ENCODE results near the gene DUSP16. TPM values are rescaled to one million over a fixed set of nuclear protein-coding genes. Genes with fewer than 3 reads are reported as not detected.
"Not testable (repeated sequence)": the region's sequence is repeated elsewhere in the genome, so short reads cannot be mapped to it uniquely, and the experiment has no call there.

Gene DUSP16, protein sequence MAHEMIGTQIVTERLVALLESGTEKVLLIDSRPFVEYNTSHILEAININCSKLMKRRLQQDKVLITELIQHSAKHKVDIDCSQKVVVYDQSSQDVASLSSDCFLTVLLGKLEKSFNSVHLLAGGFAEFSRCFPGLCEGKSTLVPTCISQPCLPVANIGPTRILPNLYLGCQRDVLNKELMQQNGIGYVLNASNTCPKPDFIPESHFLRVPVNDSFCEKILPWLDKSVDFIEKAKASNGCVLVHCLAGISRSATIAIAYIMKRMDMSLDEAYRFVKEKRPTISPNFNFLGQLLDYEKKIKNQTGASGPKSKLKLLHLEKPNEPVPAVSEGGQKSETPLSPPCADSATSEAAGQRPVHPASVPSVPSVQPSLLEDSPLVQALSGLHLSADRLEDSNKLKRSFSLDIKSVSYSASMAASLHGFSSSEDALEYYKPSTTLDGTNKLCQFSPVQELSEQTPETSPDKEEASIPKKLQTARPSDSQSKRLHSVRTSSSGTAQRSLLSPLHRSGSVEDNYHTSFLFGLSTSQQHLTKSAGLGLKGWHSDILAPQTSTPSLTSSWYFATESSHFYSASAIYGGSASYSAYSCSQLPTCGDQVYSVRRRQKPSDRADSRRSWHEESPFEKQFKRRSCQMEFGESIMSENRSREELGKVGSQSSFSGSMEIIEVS
- total RNA-seq: 46.2 TPM

DNA sequence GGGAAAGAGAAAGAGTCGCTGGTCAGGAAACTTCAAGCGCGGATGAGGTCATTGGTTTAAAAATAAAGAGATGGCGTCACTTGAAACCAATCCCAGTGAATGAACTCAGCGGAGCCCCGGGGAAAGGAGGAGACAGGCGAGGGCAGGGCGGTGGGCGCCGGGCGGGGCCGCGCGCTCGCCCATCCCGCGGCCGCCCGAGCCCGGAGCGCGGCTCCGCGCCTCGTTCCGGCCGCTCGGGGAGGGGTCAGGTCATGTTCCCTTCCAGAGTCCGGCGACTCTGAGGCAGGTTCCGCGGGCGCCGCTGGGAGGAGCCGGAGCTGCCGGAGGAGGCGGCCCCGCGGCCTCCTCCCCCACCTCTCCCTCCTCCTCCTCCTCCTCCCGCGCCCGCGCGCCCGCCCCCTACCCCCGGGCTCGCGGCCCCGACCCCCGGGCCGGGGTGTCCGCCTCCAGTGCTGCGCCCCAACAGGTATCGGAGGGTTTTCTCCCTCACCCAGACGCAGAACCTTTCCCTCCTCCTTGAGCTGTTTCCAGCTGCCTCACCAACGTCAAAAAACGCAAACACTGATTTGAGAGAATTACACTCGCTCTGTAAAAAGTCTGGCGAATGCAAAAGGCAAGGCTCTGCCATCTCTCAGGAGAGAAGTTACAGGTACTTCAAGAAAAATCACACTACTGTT, at the start of gene DUSP16:
DUSP16 (minus strand) TSS at position 279 of the 677 bp plus-strand sequence. CDS start 41,765 bp downstream, outside the sequence.
- DNase-seq (ENCODE audit: low spot score) (peak; percentile 97), ATAC-seq (peak; percentile 85)

DNA sequence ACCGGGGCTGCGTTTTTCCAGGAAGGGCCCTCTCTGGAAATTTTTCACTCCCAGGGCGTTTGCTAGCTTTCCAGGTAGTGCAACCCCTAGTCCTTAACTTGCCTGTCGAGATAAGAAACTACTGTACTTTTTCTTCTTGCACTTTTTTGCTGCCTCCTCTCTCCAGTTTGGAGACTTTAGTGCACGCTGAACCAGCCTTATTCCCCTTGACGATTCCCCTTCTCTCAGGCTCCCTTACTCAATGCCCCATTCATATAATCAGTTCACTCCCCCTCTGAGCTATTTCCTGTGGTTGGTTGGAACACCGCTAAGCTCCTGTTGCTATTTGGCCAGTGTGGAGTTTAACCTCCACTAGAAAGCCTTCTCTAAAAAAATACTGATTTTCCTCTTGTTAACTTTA, 49.7 kb upstream of the DUSP16 start:
- DNase-seq (ENCODE audit: low spot score) (no peak), ATAC-seq (peak; percentile 57)

DNA sequence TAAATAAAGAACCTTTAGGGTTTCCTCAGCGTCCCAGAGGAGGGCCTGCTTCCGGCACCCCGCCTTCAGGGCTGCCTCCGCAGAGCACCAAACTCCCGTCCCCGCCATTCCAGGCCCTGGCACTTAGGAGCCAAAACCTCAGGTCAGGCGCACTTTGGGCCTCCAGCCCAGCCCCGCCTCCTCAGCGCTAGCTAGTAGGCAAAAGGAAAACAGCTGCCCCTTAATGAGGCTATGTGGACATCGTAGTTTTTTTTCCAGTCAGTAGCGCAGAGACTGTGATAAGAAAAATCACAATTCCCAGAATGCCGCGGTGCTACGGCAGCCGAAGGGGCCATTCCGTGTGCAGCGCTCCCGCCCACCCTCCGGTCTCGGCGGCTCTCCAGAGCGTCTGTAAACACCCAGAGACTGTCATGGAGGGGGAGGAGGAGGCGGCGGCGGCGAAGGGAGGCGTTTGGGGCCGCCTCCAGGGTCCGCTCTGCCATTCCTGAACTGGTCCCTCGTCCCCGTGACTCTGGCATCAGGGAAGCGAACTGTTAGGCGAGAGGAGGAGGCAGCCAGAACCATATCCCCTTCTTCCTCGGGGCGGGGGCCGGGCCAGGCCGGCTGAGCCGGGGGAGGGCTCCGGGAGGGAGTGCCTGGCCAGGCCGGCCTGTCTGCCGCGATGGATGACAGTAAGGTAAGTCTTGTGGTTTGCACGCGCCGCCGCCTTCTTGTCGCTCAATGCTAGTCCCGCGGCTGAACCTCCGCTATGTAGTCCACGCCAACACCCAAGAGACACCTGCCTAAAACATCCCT, 49.0 kb upstream of the DUSP16 start, which contains the start of gene CREBL2:
CREBL2 (plus strand) TSS at position 365 of the 795 bp plus-strand sequence; CDS start at position 662, 297 bp downstream.
- ATAC-seq (peak; percentile 92), DNase-seq (ENCODE audit: low spot score) (peak; percentile 95)

DNA sequence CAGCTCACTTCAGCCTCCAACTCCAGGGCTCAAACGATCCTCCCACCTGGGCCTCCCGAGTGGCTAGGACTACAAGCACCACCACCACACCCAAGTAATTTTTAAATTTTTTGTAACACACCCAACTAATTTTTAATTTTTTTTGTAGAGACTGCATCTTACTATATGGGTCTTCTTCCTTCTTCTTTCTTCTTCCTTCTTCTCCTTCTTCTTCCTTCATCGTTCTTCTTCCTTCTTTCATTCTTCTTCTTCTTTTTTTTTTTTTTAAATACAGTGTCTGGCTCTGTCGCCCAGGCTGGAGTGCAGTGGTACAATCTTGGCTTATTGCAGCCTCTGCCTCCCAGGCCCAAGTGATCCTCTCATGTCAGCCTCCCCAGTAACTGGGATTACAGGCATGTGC, 48.0 kb upstream of the DUSP16 start:
- ATAC-seq (no peak), DNase-seq (ENCODE audit: low spot score) (no peak)

DNA sequence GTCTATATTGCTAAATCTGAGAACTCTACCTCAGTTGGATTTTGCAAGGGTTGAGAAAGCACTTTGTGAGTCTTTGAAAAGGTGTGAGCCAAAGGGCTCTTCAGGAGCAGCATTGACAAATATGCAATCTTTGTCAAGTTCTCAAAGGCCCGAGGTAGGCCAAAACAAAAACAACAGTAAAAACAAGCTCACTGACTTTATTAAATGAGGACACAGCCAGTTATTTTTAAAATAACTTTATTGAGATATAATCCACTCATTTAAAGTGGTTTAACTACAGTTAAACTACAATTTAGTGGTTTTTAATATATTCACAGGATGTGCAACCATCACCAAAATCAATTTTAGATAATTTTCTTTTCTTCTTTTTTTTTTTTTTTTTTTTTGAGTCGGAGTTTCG, 47.0 kb upstream of the DUSP16 start:
- DNase-seq (ENCODE audit: low spot score) (no peak), ATAC-seq (no peak)

DNA sequence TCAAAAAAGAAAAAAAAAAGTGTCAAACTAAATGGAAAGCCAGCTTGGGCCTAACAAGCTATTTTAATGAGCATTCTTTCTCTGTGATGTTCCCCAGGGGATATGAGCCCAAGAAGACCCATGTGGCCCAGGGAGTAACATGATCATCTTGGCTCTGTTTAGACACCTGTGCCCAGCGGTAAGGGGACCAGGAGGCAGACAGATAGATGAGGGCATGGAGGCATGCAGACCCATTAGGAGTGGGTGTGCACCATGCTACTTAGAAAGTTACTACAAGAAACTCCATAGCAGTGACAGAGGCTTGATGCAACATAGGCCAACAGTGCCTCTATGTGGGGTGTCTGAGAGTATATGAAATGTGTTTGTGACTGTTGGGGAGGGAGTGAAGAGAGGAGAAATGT, 45.9 kb upstream of the DUSP16 start:
- no peak for DNase-seq (ENCODE audit: low spot score)
- no peak for ATAC-seq

DNA sequence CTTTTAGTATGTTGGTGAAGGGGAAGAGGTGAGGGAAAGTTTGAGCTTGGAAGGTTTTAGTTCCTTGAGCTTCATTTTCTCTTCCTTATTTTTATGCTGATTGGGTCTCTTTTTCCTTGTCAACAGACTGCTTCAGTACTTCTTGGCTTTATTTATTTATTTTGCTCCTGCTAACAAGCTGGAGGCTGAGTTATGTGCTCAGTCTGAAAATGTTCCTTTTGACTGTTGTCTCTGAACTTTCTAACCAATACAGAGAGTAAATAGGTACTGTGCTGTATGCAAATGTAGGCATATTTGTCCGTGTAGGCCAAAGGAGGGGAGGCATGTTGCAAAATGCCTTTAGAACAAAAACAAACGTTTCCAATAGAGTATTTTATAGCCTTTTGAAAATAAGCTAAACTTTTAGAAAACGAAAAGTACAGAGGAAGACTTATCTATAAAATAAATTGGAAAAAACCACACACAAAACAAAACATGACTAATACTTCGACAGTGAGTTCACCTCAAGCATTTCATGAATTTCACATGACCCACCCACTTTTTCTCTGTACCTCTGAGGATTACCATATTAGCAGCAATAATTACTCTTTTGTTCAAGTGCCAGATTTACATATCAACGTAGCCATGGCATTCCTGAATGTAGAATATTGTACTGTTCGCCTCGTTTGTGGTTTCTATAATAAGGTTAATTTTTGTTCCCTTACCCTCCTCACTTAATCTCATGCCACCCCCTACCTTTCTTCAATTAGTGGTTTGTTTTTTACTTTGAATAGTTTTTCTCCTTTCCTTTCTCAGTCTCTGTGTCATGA, 44.3 kb upstream of the DUSP16 start:
- no peak for ATAC-seq
- no peak for DNase-seq (ENCODE audit: low spot score)

DNA sequence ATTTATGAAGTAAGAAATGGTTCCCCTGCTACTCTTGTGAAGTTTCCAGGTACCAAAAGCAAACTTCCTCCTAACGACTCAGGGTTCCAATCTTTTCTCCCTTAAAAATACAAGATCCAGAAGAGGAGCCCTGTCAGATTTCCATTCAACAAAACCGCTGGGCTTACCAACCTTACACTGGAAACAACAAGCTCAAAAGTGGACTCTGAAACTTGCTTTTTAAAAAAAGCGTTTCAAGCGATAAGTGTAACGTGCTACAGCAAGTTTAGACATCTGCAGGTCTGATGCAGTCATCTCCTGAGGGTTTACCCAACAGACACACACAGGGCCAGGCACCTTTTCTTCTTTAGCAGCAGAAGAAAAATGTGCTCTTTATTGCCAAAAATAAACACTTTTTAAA, 42.1 kb upstream of the DUSP16 start:
- ATAC-seq (no peak), DNase-seq (ENCODE audit: low spot score) (no peak)

DNA sequence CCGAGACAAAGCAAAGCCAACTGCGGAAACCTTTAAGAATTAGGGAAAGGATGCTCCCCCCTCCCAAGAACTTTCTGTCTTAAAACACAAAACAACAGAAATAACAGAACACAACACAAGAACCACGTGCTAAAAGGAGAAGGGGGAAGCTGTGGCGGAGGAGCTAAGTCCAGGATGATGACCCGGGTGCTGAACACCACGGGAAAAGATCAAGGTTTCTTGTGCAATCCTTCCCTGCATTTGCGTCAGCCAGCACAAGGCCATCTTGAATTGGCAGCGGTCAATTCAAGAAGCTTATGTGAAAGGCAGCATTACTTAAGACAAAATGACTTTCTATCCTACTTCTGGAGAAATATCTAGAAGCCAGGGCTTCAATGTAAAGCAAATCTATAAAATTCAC, 38.0 kb upstream of the DUSP16 start:
- ATAC-seq (peak; percentile 23), DNase-seq (ENCODE audit: low spot score) (no peak)

DNA sequence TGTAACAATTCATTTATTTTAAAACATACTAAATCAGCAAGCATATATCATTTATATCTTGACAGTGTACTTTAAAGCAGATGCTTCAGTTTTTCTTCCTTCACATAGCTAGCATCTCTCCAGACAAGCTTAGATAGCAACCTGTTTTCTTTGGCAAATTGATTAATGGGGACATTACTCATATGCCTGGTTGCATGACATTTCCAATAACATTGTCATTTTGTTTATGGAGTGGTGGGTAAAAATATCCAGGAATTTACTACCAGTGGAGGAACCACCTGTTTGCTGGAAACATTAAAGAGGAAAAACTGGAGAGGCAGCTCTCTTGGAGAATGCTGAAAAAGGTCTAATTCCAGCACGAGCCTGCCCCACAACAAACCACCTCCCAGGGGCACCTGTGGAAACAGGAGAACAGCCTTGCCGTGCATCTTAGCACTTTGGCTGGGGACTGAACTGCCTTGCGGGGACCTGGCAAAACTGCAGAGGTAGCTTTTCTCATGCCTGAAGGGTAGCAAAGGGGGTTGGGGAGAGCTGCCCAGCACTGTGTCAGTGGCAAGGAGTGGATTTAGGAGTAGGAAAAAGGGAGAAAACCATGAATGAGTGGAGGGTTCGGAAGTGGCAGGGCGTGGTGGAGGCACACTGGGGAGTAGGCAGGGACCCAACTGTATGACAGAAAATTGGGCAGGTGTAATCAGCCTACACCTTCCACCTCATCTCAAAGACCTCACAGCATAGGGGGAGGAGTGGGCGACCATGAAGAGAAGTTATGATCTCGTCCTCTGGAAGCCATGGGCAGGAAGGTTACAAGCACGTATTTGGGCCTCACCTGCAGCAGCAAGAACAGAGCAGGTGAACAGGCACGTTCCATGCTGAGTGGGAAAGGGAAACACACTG, 37.3 kb upstream of the DUSP16 start:
- DNase-seq (ENCODE audit: low spot score) (no peak), ATAC-seq (no peak)

DNA sequence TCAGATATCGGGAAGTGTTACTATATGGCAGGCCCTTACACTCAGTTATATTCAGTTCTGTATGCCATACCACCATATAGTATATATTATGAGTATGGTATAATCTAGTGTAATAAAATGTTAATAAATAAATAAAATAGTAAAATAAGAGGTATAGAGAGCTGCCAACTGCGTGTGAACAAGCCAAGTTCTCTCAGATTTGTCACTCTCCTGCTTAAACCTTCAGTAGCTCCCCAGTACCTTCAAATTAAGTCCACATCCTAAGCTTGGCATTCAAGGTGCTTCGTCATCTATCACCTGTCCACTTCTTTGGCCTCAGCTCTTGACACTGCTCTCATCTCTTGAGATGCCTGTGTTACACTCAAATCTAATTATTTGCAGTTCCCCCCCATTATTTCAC, 36.2 kb upstream of the DUSP16 start:
- DNase-seq (ENCODE audit: low spot score) (no peak), ATAC-seq (no peak)

DNA sequence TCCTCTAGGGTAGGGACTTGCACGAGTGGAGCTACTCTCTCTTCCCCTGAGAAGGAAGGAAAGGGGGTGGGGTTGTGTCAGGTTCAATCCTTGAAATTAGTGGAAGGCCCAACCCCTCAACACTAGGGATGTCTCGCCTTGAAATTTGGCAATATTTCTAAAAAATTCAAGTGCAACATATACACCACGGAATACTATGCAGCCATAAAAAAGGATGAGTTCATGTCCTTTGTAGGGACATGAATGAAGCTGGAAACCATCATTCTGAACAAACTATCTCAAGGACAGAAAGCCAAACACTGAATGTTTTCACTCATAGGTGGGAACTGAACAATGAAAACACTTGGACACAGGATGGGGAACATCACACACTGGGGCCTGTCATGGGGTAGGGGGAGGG, 33.9 kb upstream of the DUSP16 start:
- ATAC-seq; DNase-seq (ENCODE audit: low spot score): not testable (repeated sequence)

DNA sequence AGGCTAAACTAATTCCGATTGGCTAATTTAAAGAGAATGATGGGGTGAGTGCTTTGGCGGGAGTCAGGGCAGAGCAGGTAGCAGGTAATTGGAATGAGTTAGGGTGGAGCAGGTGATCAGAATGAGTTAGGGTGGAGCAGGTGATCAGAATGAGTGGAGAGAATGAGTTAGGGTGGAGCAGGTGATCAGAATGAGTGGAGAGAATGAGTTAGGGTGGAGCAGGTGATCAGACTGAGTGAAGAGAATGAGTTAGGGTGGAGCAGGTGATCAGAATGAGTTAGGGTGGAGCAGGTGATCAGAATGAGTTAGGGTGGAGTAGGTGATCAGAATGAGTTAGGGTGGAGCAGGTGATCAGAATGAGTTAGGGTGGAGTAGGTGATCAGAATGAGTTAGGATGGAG, 33.3 kb upstream of the DUSP16 start:
- DNase-seq (ENCODE audit: low spot score); ATAC-seq: not testable (repeated sequence)

DNA sequence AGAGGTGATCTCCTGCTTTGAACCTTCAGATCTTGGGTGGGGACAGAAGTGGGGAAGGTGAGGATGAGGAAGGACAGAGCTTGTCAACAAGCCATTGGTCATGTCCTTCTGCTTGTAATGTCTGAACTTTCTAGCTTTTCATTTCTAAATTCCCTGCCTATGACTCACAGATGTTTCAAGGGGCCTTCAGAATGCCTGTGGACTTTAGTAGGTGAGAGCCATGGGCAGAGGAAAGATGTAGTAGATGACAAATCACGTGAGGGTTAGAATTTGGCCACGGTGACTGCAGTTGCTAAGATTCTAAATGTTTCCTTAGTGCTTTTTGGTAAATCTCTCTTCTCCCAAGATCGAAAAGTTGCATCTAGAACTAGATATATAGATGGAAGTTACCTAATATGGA, 30.3 kb upstream of the DUSP16 start:
- DNase-seq (ENCODE audit: low spot score) (no peak), ATAC-seq (no peak)

DNA sequence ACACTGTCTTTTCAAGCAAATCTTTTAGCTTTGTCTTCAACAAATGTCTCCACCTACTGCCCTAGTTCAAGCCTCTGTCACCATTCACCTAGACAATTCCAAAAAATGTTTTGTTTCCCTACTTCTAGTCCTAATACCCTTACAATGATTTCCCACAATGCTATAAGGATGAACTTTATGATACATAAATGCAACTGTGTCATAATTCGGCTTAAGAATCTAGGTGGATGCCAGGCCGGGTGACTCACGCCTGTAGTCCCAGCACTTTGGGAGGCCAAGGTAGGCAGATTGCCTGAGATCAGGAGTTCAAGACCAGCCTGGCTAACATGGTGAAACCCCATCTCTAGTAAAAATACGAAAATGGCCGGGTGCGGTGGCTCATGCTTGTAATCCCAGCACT, 28.3 kb upstream of the DUSP16 start:
- no peak for ATAC-seq

DNA sequence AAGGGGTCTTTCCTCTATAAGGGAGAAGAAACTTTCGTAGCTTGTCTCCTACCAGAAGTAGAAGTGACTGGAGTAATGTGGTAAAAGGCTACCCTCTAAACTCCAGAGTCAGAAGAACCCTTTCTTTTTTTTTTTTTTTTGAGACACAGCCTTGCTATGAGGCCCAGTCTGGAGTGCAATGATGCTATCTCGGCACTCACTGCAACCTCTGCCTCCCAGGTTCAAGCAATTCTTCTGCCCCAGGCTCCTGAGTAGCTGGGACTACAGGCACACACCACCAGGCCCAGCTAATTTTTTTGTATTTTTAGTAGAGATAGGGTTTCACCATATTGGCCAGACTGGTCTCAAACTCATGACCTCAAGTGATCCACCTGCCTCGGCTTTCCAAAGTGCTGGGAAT, 25.8 kb upstream of the DUSP16 start:
- DNase-seq (ENCODE audit: low spot score); ATAC-seq: not testable (repeated sequence)

More for the DNA sequence above, 28.3 kb upstream of the DUSP16 start:
- DNase-seq (ENCODE audit: low spot score): no peak

DNA sequence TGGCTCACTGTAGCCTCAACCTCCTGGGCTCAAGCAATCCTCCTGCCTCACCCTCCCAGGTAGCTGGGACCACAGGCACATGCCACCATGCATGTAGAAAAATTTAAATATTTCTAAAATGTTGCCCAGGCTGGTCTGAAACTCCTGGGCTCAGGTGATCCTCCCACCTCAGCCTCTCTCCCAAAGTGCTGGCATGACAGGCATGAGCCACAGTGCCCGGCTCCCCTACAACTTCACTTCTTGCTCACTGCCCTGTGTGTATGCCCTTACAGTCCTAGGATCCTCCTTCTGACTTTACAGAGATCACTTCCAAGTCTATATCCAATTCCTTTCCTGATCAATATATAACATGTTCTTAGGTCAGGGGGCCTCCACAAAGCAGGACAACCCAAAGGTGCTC, 25.2 kb upstream of the DUSP16 start:
- ATAC-seq: no peak
- no peak for DNase-seq (ENCODE audit: low spot score)

DNA sequence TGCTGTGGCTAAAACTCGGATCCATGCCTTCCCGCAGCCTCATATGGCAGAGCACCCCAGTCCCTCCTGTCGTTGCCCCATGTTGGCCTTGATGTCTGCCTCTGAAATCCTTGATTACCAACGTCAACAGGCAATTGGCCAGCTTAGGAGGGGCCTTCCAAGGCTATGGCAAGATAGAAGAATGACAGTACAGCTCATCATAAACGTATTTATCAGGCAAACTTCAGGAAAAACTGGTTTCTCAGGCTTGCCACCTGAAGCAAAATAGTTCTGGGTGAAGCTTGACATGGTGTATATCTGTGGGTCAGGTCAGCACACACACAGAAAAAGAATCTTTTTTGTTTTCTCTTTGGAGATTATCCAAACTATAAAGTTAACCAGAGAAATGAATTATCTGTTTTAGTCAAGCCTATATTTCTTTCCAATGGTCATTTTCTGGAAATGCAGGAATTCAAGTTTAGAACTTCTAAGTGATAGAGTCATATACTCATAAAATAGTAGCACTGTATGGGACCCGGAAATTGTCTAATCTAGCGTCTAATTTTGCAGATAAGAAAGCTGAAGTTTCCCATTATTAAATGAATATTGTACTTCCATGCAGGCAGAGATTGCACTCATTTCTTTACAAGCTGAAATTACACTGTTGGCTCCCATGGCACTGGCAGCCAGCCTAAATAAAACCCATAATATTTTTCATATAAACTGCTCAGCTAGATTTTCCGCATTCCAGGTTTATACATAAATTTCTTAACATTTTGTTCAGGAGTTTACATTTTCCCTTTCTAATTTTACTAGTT, 24.4 kb upstream of the DUSP16 start:
- DNase-seq (ENCODE audit: low spot score) (no peak), ATAC-seq (no peak)
